Common myeloid progenitor, CD34-positive (primary cell): ENCODE data around the gene USP1.

Experiments used
- CTCF ChIA-PET: fragments of 350-600 bp; sonication (Branson Sonifier 250); formaldehyde crosslinking; loops from one replicate; lab custom pipeline; 2021; ENCODE audit warnings: antibody characterized with exemption; lab: Charles Lee
- POLR2A ChIA-PET: fragments of 350-600 bp; sonication (Branson Sonifier 250); formaldehyde crosslinking; loops from one replicate; lab custom pipeline; 2021; ENCODE audit warnings: antibody characterized with exemption; lab: Charles Lee
- DNase-seq, 3 donors: peaks; one replicate each; pipeline versions ENCODE4 v3.0.0 to v3.0.0-alpha.2; 2013
- H3K27ac ChIP-seq, 2 experiments: 1 replicate in 1 of 2; 2 replicates in 1 of 2; pipeline ENCODE4 v1.7.0; 2013; ENCODE audit warnings: inconsistent platforms in 2 of 2, low read length in 2 of 2, mild to moderate bottlenecking in 2 of 2, low read depth in 1 of 2, moderate library complexity in 1 of 2; ENCODE audit not compliant: severe bottlenecking in 2 of 2, insufficient read depth in 1 of 2, poor library complexity in 1 of 2
- H3K27me3 ChIP-seq, 5 experiments: replicated peaks in 2 of 5; 1 replicate in 3 of 5; 2 replicates in 2 of 5; pipeline versions ENCODE4 v1.6.1 to v1.7.0; 2013; ENCODE audit warnings: low read length in 4 of 5, mild to moderate bottlenecking in 2 of 5, moderate library complexity in 2 of 5, inconsistent platforms in 1 of 5; ENCODE audit not compliant: insufficient read depth in 5 of 5, control insufficient read depth in 4 of 5
- H3K36me3 ChIP-seq, 4 experiments: 1 replicate in 2 of 4; 2 replicates in 2 of 4; pipeline versions ENCODE4 v1.6.1 to v1.7.0; 2013; ENCODE audit warnings: low read length in 3 of 4, control low read depth in 1 of 4, mild to moderate bottlenecking in 1 of 4; ENCODE audit not compliant: control insufficient read depth in 4 of 4, insufficient read depth in 4 of 4
- H3K4me1 ChIP-seq, 4 experiments: 1 replicate in 3 of 4; 2 replicates in 1 of 4; pipeline versions ENCODE4 v1.6.1 to v1.7.1; 2013; ENCODE audit warnings: low read length in 3 of 4, mild to moderate bottlenecking in 3 of 4, control low read depth in 1 of 4, inconsistent platforms in 1 of 4, moderate library complexity in 1 of 4; ENCODE audit not compliant: control insufficient read depth in 4 of 4, insufficient read depth in 4 of 4; ENCODE audit errors: control extremely low read depth in 1 of 4
- H3K4me3 ChIP-seq, 7 experiments: 1 replicate in 4 of 7; 2 replicates in 3 of 7; pipeline versions ENCODE4 v1.5.1 to v1.7.0; 2013; ENCODE audit warnings: mild to moderate bottlenecking in 7 of 7, low read length in 6 of 7, moderate library complexity in 6 of 7, inconsistent platforms in 2 of 7, low read depth in 2 of 7, control low read depth in 1 of 7; ENCODE audit not compliant: insufficient read depth in 4 of 7, control insufficient read depth in 1 of 7; ENCODE audit errors: extremely low read depth in 1 of 7
- H3K9me3 ChIP-seq, 5 experiments: 1 replicate in 4 of 5; 2 replicates in 1 of 5; pipeline versions ENCODE4 v1.6.1 to v1.7.1; 2013; ENCODE audit warnings: low read length in 4 of 5, mild to moderate bottlenecking in 2 of 5, inconsistent platforms in 1 of 5, low read depth in 1 of 5, moderate library complexity in 1 of 5; ENCODE audit not compliant: control insufficient read depth in 4 of 5, insufficient read depth in 2 of 5; ENCODE audit errors: control extremely low read depth in 1 of 5

USP1 gene

DNA sequence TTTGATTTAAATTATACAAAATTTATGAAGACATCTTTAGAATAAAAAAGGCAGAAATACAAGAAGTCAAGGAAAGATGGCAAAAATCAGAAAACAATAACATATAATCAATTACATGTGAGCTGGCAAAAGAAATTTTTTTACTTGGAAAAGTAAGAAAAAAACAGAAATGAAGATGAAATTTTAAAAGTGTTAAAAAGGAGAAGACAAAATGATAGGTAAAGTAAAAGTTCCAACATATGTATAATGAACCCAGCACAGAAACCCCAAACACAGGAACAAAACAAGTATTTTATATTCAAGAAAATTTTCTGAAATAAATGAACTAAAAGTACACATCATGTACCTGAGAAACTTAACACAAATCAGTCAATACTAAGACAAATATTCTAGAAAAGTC lies 63.4 kb downstream of the USP1 start:
- POLR2A ChIA-PET, result no interaction called here
- CTCF ChIA-PET, result interaction anchor here (1.2 to 4.8 kb wide), 3 partner anchors 8 to 246 kb away, joined by 3 to 25 read pairs (median 3); no protein-coding TSS in a partner anchor
- Histone ChIP-seq H3K27ac (no peak overlapping the region), H3K27me3 (no peaks in the 10 kb centered on the region), H3K4me3 (no peak overlapping the region), H3K4me1 (no peaks in the 10 kb centered on the region), H3K9me3 (no peaks in the 10 kb centered on the region), H3K36me3 (peaks cover 3 to 16% (median 6%) of the 10 kb centered on the region in 4 experiments)
- no peak for DNase-seq
